SW 1271 (cell line): ENCODE data around the gene SND1.

Experiments
- DNase-seq, 2 experiments: peaks; one replicate each; lab custom pipeline; 2025; lab: John Stamatoyannopoulos, UW

SND1 gene

GRCh38 chr7:128039544-128039953, 387.6 kb downstream of the SND1 start:
- no peak for DNase-seq

GRCh38 chr7:128040205-128040604, 388.2 kb downstream of the SND1 start:
- DNase-seq: no peak

GRCh38 chr7:128041203-128041602, 389.2 kb downstream of the SND1 start:
- no peak for DNase-seq

- DNase-seq: no peak
These were observed 390.0 kb downstream of the SND1 start for GRCh38 chr7:128042012-128042411.

- DNase-seq: no peak
These were observed 392.1 kb downstream of the SND1 start for GRCh38 chr7:128044064-128044463.

GRCh38 chr7:128045158-128045557, 393.2 kb downstream of the SND1 start:
- no peak for DNase-seq

- no peak for DNase-seq
These were observed 393.8 kb downstream of the SND1 start for GRCh38 chr7:128045766-128046165.

- DNase-seq: no peak
These were observed 400.4 kb downstream of the SND1 start for GRCh38 chr7:128052404-128052803.

GRCh38 chr7:128053023-128053422, 401.0 kb downstream of the SND1 start:
- no peak for DNase-seq

- DNase-seq: no peak
These were observed 402.0 kb downstream of the SND1 start for GRCh38 chr7:128053991-128054390.

GRCh38 chr7:128054511-128054910, 402.5 kb downstream of the SND1 start:
- DNase-seq: no peak

- no peak for DNase-seq
These were observed 403.6 kb downstream of the SND1 start for GRCh38 chr7:128055637-128056036.

- DNase-seq: no peak
These were observed 404.9 kb downstream of the SND1 start for GRCh38 chr7:128056901-128057300.

GRCh38 chr7:128057909-128058308, 405.9 kb downstream of the SND1 start:
- no peak for DNase-seq

- no peak for DNase-seq
These were observed 407.4 kb downstream of the SND1 start for GRCh38 chr7:128059143-128059988.

GRCh38 chr7:128060018-128060417, 408.0 kb downstream of the SND1 start:
- no peak for DNase-seq

GRCh38 chr7:128063088-128063487, 411.1 kb downstream of the SND1 start:
- DNase-seq: no peak

- no peak for DNase-seq
These were observed 413.9 kb downstream of the SND1 start for GRCh38 chr7:128065872-128066271.

- no peak for DNase-seq
These were observed 414.4 kb downstream of the SND1 start for GRCh38 chr7:128066395-128066794.

- no peak for DNase-seq
These were observed 414.9 kb downstream of the SND1 start for GRCh38 chr7:128066858-128067257.

GRCh38 chr7:128067983-128068382, 416.0 kb downstream of the SND1 start:
- DNase-seq: no peak

GRCh38 chr7:128068785-128069184, 416.8 kb downstream of the SND1 start:
- no peak for DNase-seq

- no peak for DNase-seq
These were observed 417.7 kb downstream of the SND1 start for GRCh38 chr7:128069373-128070364.
